ENCODE data around the gene LHX6.

- TF ChIP-seq POLR2A (IDR thresholded peaks at IDR 0.05) (no peak), CTCF (IDR thresholded peaks at IDR 0.05) (no peak)
Observed at GRCh38 chr9:122215663-122216062, 13.1 kb downstream of the LHX6 start.
